Nephron progenitor cell (in vitro differentiated cells): ENCODE results near the gene AGFG2.
A peak's percentile ranks its signal among the peaks of the same experiment; 100 is the strongest.
"Not testable (repeated sequence)": the region's sequence is repeated elsewhere in the genome, so short reads cannot be mapped to it uniquely, and the experiment has no call there.

Source experiments
- DNase-seq: peaks from one replicate; pipeline ENCODE4 v3.0.0; 2021
- H3K27ac Mint-ChIP-seq: 2 replicates; pipeline ENCODE4 v1.8.0; 2021; ENCODE audit warnings: mild to moderate bottlenecking, moderate library complexity, mixed read lengths
- H3K27me3 Mint-ChIP-seq: 2 replicates; pipeline ENCODE4 v1.8.0; 2021; ENCODE audit warnings: mild to moderate bottlenecking, low read depth, mixed read lengths; ENCODE audit not compliant: poor library complexity
- H3K36me3 Mint-ChIP-seq: 2 replicates; pipeline ENCODE4 v1.8.0; 2021; ENCODE audit warnings: low read depth, mixed read lengths
- H3K4me1 Mint-ChIP-seq: 2 replicates; pipeline ENCODE4 v1.8.0; 2021; ENCODE audit warnings: mixed read lengths
- H3K4me3 Mint-ChIP-seq: 2 replicates; pipeline ENCODE4 v1.8.0; 2021; ENCODE audit warnings: mild to moderate bottlenecking, moderate library complexity, mixed read lengths
- H3K9me3 Mint-ChIP-seq: 2 replicates; pipeline ENCODE4 v1.8.0; 2021; ENCODE audit warnings: mild to moderate bottlenecking, moderate library complexity, mixed read lengths
- TF ChIP-seq, protein P1 (sequence below): fragments of 200-600 bp; sonication (generic); IDR thresholded peaks from 2 replicates; pipeline ENCODE4 v1.5.0; 2021; ENCODE audit warnings: antibody characterized with exemption

AGFG2 gene

DNA sequence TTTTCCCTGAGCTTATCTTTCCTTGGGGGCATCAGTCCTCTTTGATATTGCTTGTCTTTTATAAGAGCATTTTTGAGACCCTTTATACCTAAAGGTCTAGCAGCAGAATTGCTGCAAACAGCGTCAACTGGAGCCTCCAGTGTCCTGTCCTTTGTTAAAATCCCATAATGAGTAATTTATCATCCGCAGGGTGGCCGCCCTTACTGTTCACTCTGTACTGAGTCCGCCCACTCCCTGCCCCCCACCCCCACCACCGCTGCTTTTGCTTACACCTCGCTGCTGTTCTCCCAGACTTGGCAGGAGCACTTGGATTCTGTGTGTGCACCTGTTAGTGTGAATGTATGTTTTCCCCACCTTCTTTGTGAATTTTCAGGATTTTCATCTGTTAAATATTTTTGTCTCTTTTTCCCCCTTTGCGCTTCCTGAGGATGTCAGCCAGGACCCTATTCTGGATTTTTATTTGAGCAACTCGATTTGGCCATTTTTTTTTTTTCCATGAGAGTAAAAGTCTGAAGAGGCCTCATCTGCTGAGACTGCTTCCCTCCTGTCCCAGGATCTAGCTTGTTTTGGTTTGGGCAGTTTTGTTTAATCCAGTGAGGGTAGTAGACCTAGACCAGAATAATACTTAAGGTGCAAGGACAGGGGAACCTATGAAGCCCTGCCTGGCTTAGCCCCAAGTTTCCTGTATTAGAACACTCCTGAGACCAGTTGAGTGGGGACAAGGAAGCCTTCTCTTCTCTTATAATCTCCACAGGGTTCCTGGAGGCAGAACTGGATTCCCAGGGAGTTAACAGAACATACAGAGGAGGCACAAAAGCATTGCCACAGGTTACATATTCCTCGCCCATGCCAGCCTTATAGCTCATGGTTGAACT lies 8.2 kb downstream of the AGFG2 start:
- no peaks in the 10 kb centered on the region for H3K9me3 Mint-ChIP-seq
- H3K36me3 Mint-ChIP-seq, result peaks cover 6% of the 10 kb centered on the region
- no peak overlapping the region for H3K27ac Mint-ChIP-seq
- no peak for DNase-seq
- H3K27me3 Mint-ChIP-seq, result peaks cover 6% of the 10 kb centered on the region
- TF ChIP-seq, protein P1, sequence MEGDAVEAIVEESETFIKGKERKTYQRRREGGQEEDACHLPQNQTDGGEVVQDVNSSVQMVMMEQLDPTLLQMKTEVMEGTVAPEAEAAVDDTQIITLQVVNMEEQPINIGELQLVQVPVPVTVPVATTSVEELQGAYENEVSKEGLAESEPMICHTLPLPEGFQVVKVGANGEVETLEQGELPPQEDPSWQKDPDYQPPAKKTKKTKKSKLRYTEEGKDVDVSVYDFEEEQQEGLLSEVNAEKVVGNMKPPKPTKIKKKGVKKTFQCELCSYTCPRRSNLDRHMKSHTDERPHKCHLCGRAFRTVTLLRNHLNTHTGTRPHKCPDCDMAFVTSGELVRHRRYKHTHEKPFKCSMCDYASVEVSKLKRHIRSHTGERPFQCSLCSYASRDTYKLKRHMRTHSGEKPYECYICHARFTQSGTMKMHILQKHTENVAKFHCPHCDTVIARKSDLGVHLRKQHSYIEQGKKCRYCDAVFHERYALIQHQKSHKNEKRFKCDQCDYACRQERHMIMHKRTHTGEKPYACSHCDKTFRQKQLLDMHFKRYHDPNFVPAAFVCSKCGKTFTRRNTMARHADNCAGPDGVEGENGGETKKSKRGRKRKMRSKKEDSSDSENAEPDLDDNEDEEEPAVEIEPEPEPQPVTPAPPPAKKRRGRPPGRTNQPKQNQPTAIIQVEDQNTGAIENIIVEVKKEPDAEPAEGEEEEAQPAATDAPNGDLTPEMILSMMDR, result no peak
- peaks cover 63% of the 10 kb centered on the region for H3K4me1 Mint-ChIP-seq
- no peak overlapping the region for H3K4me3 Mint-ChIP-seq

DNA sequence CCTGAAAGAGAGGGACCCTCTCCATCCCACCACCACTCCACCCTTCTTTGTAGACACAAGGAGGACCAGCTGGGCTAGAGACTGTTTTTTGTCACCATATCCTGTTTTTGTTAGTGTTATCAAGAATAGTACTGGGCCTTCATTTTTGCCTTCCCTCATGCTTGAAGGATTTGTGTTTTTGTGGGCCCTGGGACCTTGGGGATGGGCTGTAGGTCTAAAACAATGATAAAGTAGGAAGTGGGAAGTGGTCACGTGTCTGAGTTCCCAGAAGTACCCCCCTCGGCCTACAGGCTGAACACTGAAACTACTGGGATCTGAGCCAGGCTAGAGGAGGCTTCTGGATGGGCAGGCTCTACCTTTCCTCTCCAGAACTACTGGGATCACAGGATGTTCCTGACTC lies 8.9 kb downstream of the AGFG2 start:
- H3K36me3 Mint-ChIP-seq, result peaks cover 11% of the 10 kb centered on the region
- peaks cover 6% of the 10 kb centered on the region for H3K27me3 Mint-ChIP-seq
- TF ChIP-seq, protein P1, result no peak
- H3K4me3 Mint-ChIP-seq, result no peak overlapping the region
- no peak for DNase-seq
- H3K4me1 Mint-ChIP-seq, result peaks cover 58% of the 10 kb centered on the region
- H3K27ac Mint-ChIP-seq, result no peak overlapping the region
- no peaks in the 10 kb centered on the region for H3K9me3 Mint-ChIP-seq

DNA sequence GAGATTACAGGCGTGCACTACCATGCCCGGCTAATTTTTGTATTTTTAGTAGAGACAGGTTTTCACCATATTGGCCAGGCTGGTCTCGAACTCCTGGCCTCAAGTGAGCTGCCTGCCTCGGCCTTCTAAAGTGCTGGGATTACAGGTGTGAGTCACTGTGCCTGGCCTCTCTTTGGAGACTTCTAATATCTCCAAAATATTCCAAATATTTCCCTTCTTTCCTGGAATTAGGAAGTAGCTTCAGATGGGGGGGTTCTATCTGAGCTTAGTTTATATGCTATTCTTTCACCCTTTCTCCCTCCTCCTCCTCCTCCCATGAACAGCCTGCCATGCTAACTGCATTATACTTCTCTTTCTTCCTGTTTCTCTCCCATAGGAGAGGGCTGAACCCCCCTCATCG lies 9.4 kb downstream of the AGFG2 start:
- DNase-seq, H3K27me3 Mint-ChIP-seq, H3K9me3 Mint-ChIP-seq, H3K4me3 Mint-ChIP-seq: not testable (repeated sequence)
- Mint-ChIP-seq H3K4me1 (peaks cover 55% of the 10 kb centered on the region), H3K36me3 (peaks cover 11% of the 10 kb centered on the region), H3K27ac (peak overlapping the region; percentile 18)

DNA sequence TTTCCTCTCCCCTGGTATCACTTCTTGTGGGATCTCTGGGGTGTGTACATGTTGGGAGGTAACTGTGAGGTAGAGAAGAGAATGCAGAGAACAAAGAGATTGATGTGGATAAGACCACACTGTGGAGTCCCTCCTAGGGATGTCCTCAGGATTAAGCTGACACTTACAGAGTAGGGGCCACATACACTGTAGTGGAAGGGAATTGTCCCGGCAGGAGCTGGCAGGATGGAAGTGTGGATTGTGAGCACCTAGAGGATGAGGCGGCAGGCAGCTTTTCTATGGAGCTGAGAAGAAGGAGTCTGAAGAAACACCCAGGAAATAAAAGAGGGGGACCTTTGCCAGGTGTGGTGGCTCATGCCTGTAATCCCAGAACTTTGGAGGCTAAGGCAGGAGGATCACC lies 13.5 kb downstream of the AGFG2 start:
- TF ChIP-seq, protein P1, result no peak
- H3K9me3 Mint-ChIP-seq, result no peaks in the 10 kb centered on the region
- H3K27me3 Mint-ChIP-seq, result no peaks in the 10 kb centered on the region
- no peak overlapping the region for H3K27ac Mint-ChIP-seq
- peaks cover 14% of the 10 kb centered on the region for H3K4me1 Mint-ChIP-seq
- H3K36me3 Mint-ChIP-seq, result peaks cover 22% of the 10 kb centered on the region
- no peak overlapping the region for H3K4me3 Mint-ChIP-seq
- no peak for DNase-seq

DNA sequence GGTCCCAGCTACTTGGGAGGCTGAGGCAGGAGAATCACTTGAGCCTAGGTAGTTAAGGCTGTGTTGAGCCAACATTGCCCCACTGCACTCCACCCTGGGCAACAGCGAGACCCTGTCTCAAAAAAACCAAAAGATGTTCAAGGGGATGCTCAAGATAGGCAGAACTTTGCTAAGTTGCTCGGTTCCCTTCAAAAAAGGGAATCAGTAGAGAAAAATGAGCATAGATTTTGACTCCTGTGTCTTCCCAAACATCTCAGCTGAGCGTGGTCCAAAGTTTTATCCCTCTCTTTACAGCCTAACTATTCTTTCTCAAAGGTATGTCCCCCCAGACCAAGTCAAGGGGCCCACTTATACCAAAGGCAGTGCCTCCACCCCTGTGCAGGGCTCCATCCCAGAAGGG lies 14.0 kb downstream of the AGFG2 start:
- TF ChIP-seq, protein P1, result no peak
- Mint-ChIP-seq H3K4me3 (no peak overlapping the region), H3K4me1 (peaks cover 9% of the 10 kb centered on the region), H3K27ac (no peak overlapping the region), H3K9me3 (no peaks in the 10 kb centered on the region), H3K36me3 (peaks cover 22% of the 10 kb centered on the region), H3K27me3 (no peaks in the 10 kb centered on the region)
- no peak for DNase-seq

DNA sequence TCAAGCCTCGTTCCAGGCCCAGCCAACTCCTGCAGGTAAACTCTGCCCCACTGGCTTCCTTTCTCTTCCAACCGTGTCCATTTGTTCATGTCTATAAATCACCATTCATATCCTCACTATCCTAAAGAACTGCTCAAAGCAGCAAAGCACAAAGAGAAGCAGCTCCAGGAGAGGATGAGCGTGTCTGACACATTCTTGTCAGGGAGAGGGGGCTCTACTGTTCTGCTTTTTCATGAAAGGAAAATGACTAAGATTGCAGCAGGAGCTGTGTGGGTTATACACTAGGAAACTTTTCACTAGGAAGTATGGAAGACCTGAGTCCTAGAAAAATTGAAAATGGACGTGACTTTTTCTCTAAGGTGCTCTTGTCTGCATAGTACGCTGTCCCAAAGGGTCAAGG lies 16.7 kb downstream of the AGFG2 start:
- H3K4me1 Mint-ChIP-seq, result no peaks in the 10 kb centered on the region
- H3K27me3 Mint-ChIP-seq, result no peaks in the 10 kb centered on the region
- no peak for DNase-seq
- TF ChIP-seq, protein P1, result no peak
- H3K4me3 Mint-ChIP-seq, result no peak overlapping the region
- no peaks in the 10 kb centered on the region for H3K9me3 Mint-ChIP-seq
- H3K27ac Mint-ChIP-seq, result no peak overlapping the region
- H3K36me3 Mint-ChIP-seq, result peaks cover 16% of the 10 kb centered on the region
